Adrenal gland (tissue), 12 donors: Measurements from ENCODE around the gene FGFRL1. TPM values are rescaled to one million over a fixed set of nuclear protein-coding genes. Genes with fewer than 3 reads are reported as not detected.
"Not testable (repeated sequence)": the region's sequence is repeated elsewhere in the genome, so short reads cannot be mapped to it uniquely, and the experiment has no call there.

Experiments
- DNase-seq, 7 donors: peaks; one replicate each; pipeline ENCODE4 v3.0.0-alpha.2; 2019 to 2020
- H3K27ac ChIP-seq, 5 donors: fragments of 200-600 bp; sonication (generic) in 4 of 5; 1 replicate in 3 of 5; 2 replicates in 2 of 5; pipeline versions ENCODE4 v1.5.1 to v1.8.0; 2016 to 2020; ENCODE audit warnings: mild to moderate bottlenecking in 1 of 5
- H3K27me3 ChIP-seq: fragments of 200-600 bp; 2 replicates; pipeline ENCODE4 v1.8.0; 2021
- H3K36me3 ChIP-seq, 2 donors: fragments of 200-600 bp; replicated peaks in 1 of 2; 1 replicate in 1 of 2; 2 replicates in 1 of 2; pipeline versions ENCODE4 v1.5.1 to v1.8.0; 2018 to 2022
- H3K4me1 ChIP-seq, 2 donors: fragments of 200-600 bp; replicated peaks in 1 of 2; 1 replicate in 1 of 2; 2 replicates in 1 of 2; pipeline versions ENCODE4 v1.5.1 to v1.8.0; 2018 to 2021
- H3K4me3 ChIP-seq, 4 donors: fragments of 200-600 bp; sonication (generic) in 3 of 4; one replicate each; pipeline ENCODE4 v1.5.1; 2016 to 2018
- H3K9me3 ChIP-seq, 3 donors: fragments of 200-600 bp; sonication (generic) in 1 of 3; replicated peaks in 1 of 3; 1 replicate in 2 of 3; 2 replicates in 1 of 3; pipeline versions ENCODE4 v1.5.1 to v1.8.0; 2016 to 2021
- CTCF ChIP-seq, 6 experiments: fragments of 450-650 bp in 4 of 6; fragments of 200-600 bp in 2 of 6; sonication (generic) in 1 of 6; IDR thresholded peaks; 1 replicate in 5 of 6; 2 replicates in 1 of 6; pipeline versions ENCODE4 v1.5.1 to v1.8.0; 2016 to 2021; ENCODE audit warnings: antibody characterized with exemption in 6 of 6, mild to moderate bottlenecking in 2 of 6, moderate library complexity in 1 of 6
- POLR2A ChIP-seq, 2 donors: fragments of 450-650 bp; IDR thresholded peaks; one replicate each; pipeline ENCODE4 v1.6.1; 2017; ENCODE audit warnings: antibody characterized with exemption in 2 of 2, mild to moderate bottlenecking in 2 of 2, moderate library complexity in 1 of 2
- WGBS, 4 donors: extraction: QIAGEN DNeasy Blood & Tissue Kit in 2 of 4; methylation state at CpG; one replicate each; pipeline versions ENCODE4 v1.1.5 to v1.1.7; 2013 to 2017; 5-methylcytosine and 5-hydroxymethylcytosine counted together
- intact Hi-C, 2 donors: fragments of 100-400 bp; cut with DNase I; formaldehyde crosslinking; loops; one replicate each; pipeline versions ENCODE4 v1.14.1 to v1.15.0; 2022 to 2023
- polyA plus RNA-seq, 3 donors: library from polyadenylated mRNA; stranded (reverse); fragments of 200-250 nt in 2 of 3; fragments of 350-450 nt in 1 of 3; fragmentation: Illumina TruSeq in 1 of 3; extraction: RNeasy Lipid Tissue Mini Kit (QIAGEN cat#74804) in 1 of 3; gene quantifications; one replicate each; pipeline ENCODE4 v1.2.3, GENCODE V29; 2013 to 2014
- total RNA-seq, 9 donors: library from RNA; depleted of rRNA in 4 of 9; stranded (reverse); fragments of >200 nt in 4 of 9; fragments of 120-200 nt in 1 of 9; fragmentation: NEBNext Ultra II Directional in 1 of 9; extraction: Animal tissue kit (Norgen Biotek cat#: 25700) in 1 of 9; gene quantifications; one replicate each; pipeline versions ENCODE4 v1.1.0 to v1.2.4, GENCODE V29; 2013 to 2023
- donor health status: healthy with polysubstance abuse.
- donor health status: Bipolar disorder and iron deficiency.
- donor health status: DM: yes; HTN: yes; CAD: no.
- donor health status: DM: no; HTN: no; CAD: no.
- donor health status: DM: no; HTN: no; CAD: no.
- donor health status: DM: yes; HTN: yes; CAD: no.

Gene FGFRL1
- total and polyA plus RNA-seq, 12 donors = 24.4 to 274 (median 77.8) TPM

GRCh38 chr4:1053080-1053661, 41.7 kb downstream of the FGFRL1 start:
- Histone ChIP-seq H3K4me3 (no peak overlapping the region), H3K9me3 (no peaks in the 10 kb centered on the region), H3K27ac (no peak overlapping the region), H3K36me3 (no peaks in the 10 kb centered on the region), H3K4me1 (no peaks in the 10 kb centered on the region), H3K27me3 (peaks cover 30% of the 10 kb centered on the region)
- WGBS, 4 donors = 46 to 65% (median 51%) methylated on average over 12 to 24 of the region's 24 CpGs
- TF ChIP-seq CTCF (IDR thresholded peaks at IDR 0.05) (no peak), POLR2A (IDR thresholded peaks at IDR 0.05) (no peak)
- intact Hi-C loops = no loop called here
- peak in 4 of 7 donors; percentile 10 to 50 (median 32) for DNase-seq

GRCh38 chr4:1053891-1054290, 42.5 kb downstream of the FGFRL1 start:
- H3K9me3 ChIP-seq, H3K4me3 ChIP-seq, H3K4me1 ChIP-seq, H3K27ac ChIP-seq, intact Hi-C loops, H3K36me3 ChIP-seq: not testable (repeated sequence)
- DNase-seq = peak in 2 of 7 donors; percentile 0 to 5
- 56 to 100% (median 71%) methylated on average over 1 to 7 of the region's 7 CpGs for whole genome bisulfite sequencing, 4 donors
- peaks cover 34% of the 10 kb centered on the region for H3K27me3 ChIP-seq

- 0 to 56% (median 41%) methylated on average over 1 to 8 of the region's 11 CpGs; no CpG with 5 or more reads in 1 of the 4 donors for WGBS, 4 donors
- H3K9me3 ChIP-seq, DNase-seq, H3K4me1 ChIP-seq, H3K36me3 ChIP-seq, intact Hi-C loops, H3K27ac ChIP-seq: not testable (repeated sequence)
- H3K4me3 ChIP-seq = peak overlapping the region in 1 of 4 donors; percentile 1
- peaks cover 34% of the 10 kb centered on the region for H3K27me3 ChIP-seq
Observed at GRCh38 chr4:1054696-1055242, 43.3 kb downstream of the FGFRL1 start.

GRCh38 chr4:1055243-1055701, 43.8 kb downstream of the FGFRL1 start:
- H3K4me3 ChIP-seq = peak overlapping the region in 1 of 4 donors; percentile 1
- DNase-seq = peak in 1 of 7 donors; percentile 41
- intact Hi-C loops, H3K4me1 ChIP-seq, H3K9me3 ChIP-seq, H3K27ac ChIP-seq, H3K36me3 ChIP-seq: not testable (repeated sequence)
- 39 to 47% (median 41%) methylated on average over 7 to 13 of the region's 13 CpGs; no CpG with 5 or more reads in 1 of the 4 donors for WGBS, 4 donors
- H3K27me3 ChIP-seq = peaks cover 31% of the 10 kb centered on the region

- peaks cover 24% of the 10 kb centered on the region for H3K27me3 ChIP-seq
- H3K4me1 ChIP-seq = no peaks in the 10 kb centered on the region
- no peak for TF ChIP-seq POLR2A (IDR thresholded peaks at IDR 0.05)
- no peak for TF ChIP-seq CTCF (IDR thresholded peaks at IDR 0.05)
- WGBS, 4 donors = 44 to 71% (median 50%) methylated on average over 24 to 34 of the region's 34 CpGs
- H3K27ac ChIP-seq = no peak overlapping the region
- H3K9me3 ChIP-seq = no peaks in the 10 kb centered on the region
- H3K36me3 ChIP-seq = no peaks in the 10 kb centered on the region
- peak overlapping the region in 1 of 4 donors; percentile 1 for H3K4me3 ChIP-seq
- DNase-seq = peak in 2 of 7 donors; percentile 49 to 55
- intact Hi-C loops = no loop called here
Observed at GRCh38 chr4:1055721-1056590, 44.5 kb downstream of the FGFRL1 start.
